ENCODE measurements around the gene ACOX3. TPM values are rescaled to one million over a fixed set of nuclear protein-coding genes. Genes with fewer than 3 reads are reported as not detected.

ACOX3 gene
- total and polyA plus RNA-seq, 8 donors, result 13.5 to 45.5 (median 32.8) TPM

DNA sequence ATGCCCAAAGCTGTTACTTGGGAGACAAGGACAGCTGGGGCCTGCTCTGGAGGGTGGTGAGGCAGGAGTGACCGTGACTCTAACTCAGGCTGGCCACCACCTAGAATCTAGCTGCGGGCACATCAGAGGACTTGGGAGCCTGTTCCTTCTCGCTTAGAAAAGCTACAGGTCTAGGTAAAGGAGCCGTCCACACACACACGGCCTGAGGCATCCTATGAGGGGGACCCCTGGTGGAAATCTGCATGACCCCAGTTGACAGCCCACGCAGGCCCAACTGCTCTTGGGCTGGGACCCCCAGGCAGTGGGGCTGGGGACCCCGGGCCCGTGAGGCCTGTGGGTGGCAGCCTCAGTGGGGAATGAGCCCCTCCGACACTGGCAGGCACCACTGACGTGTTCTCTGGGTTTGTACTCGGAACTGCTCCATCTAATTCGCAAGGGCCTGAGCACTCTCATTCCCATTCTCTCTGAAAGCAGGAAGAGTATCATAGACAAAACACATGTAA lies 75.6 kb downstream of the ACOX3 start:
- Histone ChIP-seq H3K27ac (no peak overlapping the region), H3K4me3 (no peak overlapping the region), H3K4me1 (peaks cover 0 to 3% (median 0%) of the 10 kb centered on the region in 4 donors), H3K9me3 (peaks cover 0 to 5% (median 0%) of the 10 kb centered on the region in 4 donors), H3K27me3 (no peaks in the 10 kb centered on the region), H3K36me3 (peaks cover 11 to 32% (median 27%) of the 10 kb centered on the region in 4 donors)
- no peak for DNase-seq
- WGBS, 5 donors, result 93 to 96% (median 96%) methylated on average over 9 to 12 of the region's 12 CpGs
- TF ChIP-seq POLR2A (IDR thresholded peaks at IDR 0.05) (no peak), EP300 (IDR thresholded peaks at IDR 0.05) (no peak), POLR2AphosphoS5 (IDR thresholded peaks at IDR 0.05) (no peak)
- TF ChIP-seq, protein P1, sequence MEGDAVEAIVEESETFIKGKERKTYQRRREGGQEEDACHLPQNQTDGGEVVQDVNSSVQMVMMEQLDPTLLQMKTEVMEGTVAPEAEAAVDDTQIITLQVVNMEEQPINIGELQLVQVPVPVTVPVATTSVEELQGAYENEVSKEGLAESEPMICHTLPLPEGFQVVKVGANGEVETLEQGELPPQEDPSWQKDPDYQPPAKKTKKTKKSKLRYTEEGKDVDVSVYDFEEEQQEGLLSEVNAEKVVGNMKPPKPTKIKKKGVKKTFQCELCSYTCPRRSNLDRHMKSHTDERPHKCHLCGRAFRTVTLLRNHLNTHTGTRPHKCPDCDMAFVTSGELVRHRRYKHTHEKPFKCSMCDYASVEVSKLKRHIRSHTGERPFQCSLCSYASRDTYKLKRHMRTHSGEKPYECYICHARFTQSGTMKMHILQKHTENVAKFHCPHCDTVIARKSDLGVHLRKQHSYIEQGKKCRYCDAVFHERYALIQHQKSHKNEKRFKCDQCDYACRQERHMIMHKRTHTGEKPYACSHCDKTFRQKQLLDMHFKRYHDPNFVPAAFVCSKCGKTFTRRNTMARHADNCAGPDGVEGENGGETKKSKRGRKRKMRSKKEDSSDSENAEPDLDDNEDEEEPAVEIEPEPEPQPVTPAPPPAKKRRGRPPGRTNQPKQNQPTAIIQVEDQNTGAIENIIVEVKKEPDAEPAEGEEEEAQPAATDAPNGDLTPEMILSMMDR (IDR thresholded peaks at IDR 0.05), result no peak
- intact Hi-C loops (cut with DNase I; ENCODE audit: low total_unique reads), result no loop called here

DNA sequence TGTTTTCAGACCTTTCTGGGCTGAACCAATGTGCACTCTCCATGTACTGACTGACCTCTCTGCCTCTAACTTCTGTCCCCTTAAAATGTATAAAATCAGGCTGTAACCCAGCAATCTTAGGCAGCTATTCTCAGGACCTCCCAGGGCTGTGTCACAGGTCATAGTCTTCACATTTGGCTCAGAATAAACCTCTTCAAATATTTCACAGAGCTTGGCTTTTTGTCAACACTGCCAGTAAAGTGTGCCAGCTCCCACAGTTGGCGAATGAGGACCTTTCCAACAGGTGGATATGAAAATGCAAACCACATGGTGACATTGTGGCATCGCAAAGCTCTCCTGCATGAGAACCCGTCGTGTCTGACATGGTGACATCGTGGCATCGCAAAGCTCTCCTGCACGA lies 76.4 kb downstream of the ACOX3 start:
- peaks cover 11 to 32% (median 26%) of the 10 kb centered on the region in 4 donors for H3K36me3 ChIP-seq
- DNase-seq, result no peak
- TF ChIP-seq EP300 (IDR thresholded peaks at IDR 0.05), result no peak
- TF ChIP-seq, protein P1 (IDR thresholded peaks at IDR 0.05), result no peak
- TF ChIP-seq POLR2AphosphoS5 (IDR thresholded peaks at IDR 0.05), result no peak
- no peak for TF ChIP-seq POLR2A (IDR thresholded peaks at IDR 0.05)
- 85 to 96% (median 94%) methylated on average over 7 of the region's 7 CpGs for WGBS, 5 donors
- H3K27ac ChIP-seq, result no peak overlapping the region
- H3K9me3 ChIP-seq, result peaks cover 0 to 5% (median 0%) of the 10 kb centered on the region in 4 donors
- intact Hi-C loops (cut with DNase I; ENCODE audit: low total_unique reads), result no loop called here
- no peaks in the 10 kb centered on the region for H3K27me3 ChIP-seq
- peaks cover 0 to 3% (median 0%) of the 10 kb centered on the region in 4 donors for H3K4me1 ChIP-seq
- no peak overlapping the region for H3K4me3 ChIP-seq

DNA sequence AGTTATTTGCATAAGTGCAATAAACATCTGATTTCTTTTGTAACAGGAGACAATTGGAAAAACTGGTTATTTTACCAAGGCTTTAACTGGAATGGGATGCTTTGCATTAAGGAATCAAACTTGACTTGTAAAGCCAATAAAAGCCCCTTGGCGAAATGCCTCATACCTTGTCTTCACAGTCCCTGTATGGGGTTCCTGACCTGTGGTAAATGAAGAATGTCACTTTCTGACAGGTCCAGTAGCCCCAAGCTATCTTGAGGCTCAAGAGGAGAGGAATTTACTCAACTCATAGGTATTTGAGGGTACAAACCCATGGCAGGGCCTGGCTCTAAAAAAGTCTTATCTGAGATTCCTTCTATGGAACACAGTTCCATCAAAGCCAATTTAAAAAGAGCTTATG lies 78.0 kb downstream of the ACOX3 start:
- TF ChIP-seq POLR2A (IDR thresholded peaks at IDR 0.05) (no peak), EP300 (IDR thresholded peaks at IDR 0.05) (no peak), POLR2AphosphoS5 (IDR thresholded peaks at IDR 0.05) (no peak)
- TF ChIP-seq, protein P1 (IDR thresholded peaks at IDR 0.05), result no peak
- H3K4me3 ChIP-seq, result no peak overlapping the region
- H3K36me3 ChIP-seq, result peaks cover 11 to 32% (median 25%) of the 10 kb centered on the region in 4 donors
- H3K27ac ChIP-seq, result no peak overlapping the region
- WGBS, 5 donors, result 48 to 93% (median 61%) methylated on average over 1 of the region's 1 CpG
- no peak for DNase-seq
- intact Hi-C loops (cut with DNase I; ENCODE audit: low total_unique reads), result no loop called here
- H3K27me3 ChIP-seq, result no peaks in the 10 kb centered on the region
- H3K4me1 ChIP-seq, result peaks cover 0 to 3% (median 0%) of the 10 kb centered on the region in 4 donors
- H3K9me3 ChIP-seq, result peaks cover 0 to 5% (median 0%) of the 10 kb centered on the region in 4 donors

DNA sequence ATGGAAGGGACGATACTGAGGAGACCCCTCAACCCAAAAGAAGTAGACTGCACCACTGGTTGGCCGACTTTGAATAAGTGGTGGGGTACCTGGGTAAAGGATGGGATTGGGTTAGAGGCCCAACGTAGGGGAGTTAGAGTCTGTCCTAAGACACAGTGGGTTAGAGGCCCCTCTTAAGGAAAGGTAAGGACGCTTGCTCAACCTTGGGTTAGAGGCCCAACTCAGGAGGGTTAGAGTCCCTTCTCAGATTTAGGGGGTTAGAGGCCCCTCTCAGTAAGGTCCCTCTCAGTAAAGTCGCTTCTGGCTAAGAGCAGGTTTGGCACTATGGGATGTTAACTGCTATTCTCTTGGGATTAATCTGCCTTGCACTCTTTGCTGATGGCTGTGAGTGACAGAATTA lies 81.3 kb downstream of the ACOX3 start:
- no peak for DNase-seq
- peaks cover 0 to 13% (median 4%) of the 10 kb centered on the region in 4 donors for H3K4me1 ChIP-seq
- H3K27ac ChIP-seq, result no peak overlapping the region
- H3K36me3 ChIP-seq, result peaks cover 0 to 3% (median under 1%) of the 10 kb centered on the region in 4 donors
- TF ChIP-seq POLR2A (IDR thresholded peaks at IDR 0.05) (no peak), EP300 (IDR thresholded peaks at IDR 0.05) (no peak), POLR2AphosphoS5 (IDR thresholded peaks at IDR 0.05) (no peak)
- TF ChIP-seq, protein P1 (IDR thresholded peaks at IDR 0.05), result no peak
- WGBS, 5 donors, result 68 to 93% (median 84%) methylated on average over 5 of the region's 5 CpGs
- intact Hi-C loops (cut with DNase I; ENCODE audit: low total_unique reads), result no loop called here
- H3K27me3 ChIP-seq, result no peaks in the 10 kb centered on the region
- H3K4me3 ChIP-seq, result no peak overlapping the region
- peaks cover 0 to 5% (median 0%) of the 10 kb centered on the region in 4 donors for H3K9me3 ChIP-seq

All from stomach (tissue), 9 donors.